ENCODE data around the gene TMEM132E.

The TMEM132E gene

GRCh38 chr17:34622862-34623623 is 43.7 kb downstream of the TMEM132E start:
- Histone ChIP-seq H3K4me3 (IDR thresholded peaks at IDR 0.05; ENCODE audit: insufficient read depth, low read depth, low read length) (no peak overlapping the region), H3K36me3 (ENCODE audit: insufficient read depth) (no peaks in the 10 kb centered on the region), H3K4me1 (ENCODE audit: low read depth, poor library complexity, severe bottlenecking) (no peaks in the 10 kb centered on the region), H3K27me3 (ENCODE audit: insufficient read depth, low read depth) (no peaks in the 10 kb centered on the region), H3K9ac (no peak overlapping the region), H3K4me2 (no peak overlapping the region), H4K20me1 (ENCODE audit: insufficient read depth) (no peaks in the 10 kb centered on the region), H3K27ac (no peak overlapping the region), H2AFZ (ENCODE audit: low read depth) (no peak overlapping the region), H3K79me2 (ENCODE audit: insufficient read depth, low read depth) (no peaks in the 10 kb centered on the region)
- no peak for TF ChIP-seq CTCF (conservative IDR thresholded peaks at IDR 0.05; ENCODE audit: low read depth, low read length)

GRCh38 chr17:34623856-34624766 is 44.7 kb downstream of the TMEM132E start:
- no peaks in the 10 kb centered on the region for H3K79me2 ChIP-seq (ENCODE audit: insufficient read depth, low read depth)
- H3K4me1 ChIP-seq (ENCODE audit: low read depth, poor library complexity, severe bottlenecking), result no peaks in the 10 kb centered on the region
- no peak overlapping the region for H3K4me2 ChIP-seq
- H3K27me3 ChIP-seq (ENCODE audit: insufficient read depth, low read depth), result peaks cover 3% of the 10 kb centered on the region; the same call in 1 of the 2 replicates
- no peak overlapping the region for H2AFZ ChIP-seq (ENCODE audit: low read depth)
- H4K20me1 ChIP-seq (ENCODE audit: insufficient read depth), result no peaks in the 10 kb centered on the region
- H3K36me3 ChIP-seq (ENCODE audit: insufficient read depth), result no peaks in the 10 kb centered on the region
- TF ChIP-seq CTCF (conservative IDR thresholded peaks at IDR 0.05; ENCODE audit: low read depth, low read length), result no peak
- H3K9ac ChIP-seq, result no peak overlapping the region
- no peak overlapping the region for H3K4me3 ChIP-seq (IDR thresholded peaks at IDR 0.05; ENCODE audit: insufficient read depth, low read depth, low read length)
- H3K27ac ChIP-seq, result no peak overlapping the region

GRCh38 chr17:34624767-34625383 is 45.5 kb downstream of the TMEM132E start:
- H3K9ac ChIP-seq, result no peak overlapping the region
- H4K20me1 ChIP-seq (ENCODE audit: insufficient read depth), result no peaks in the 10 kb centered on the region
- no peaks in the 10 kb centered on the region for H3K36me3 ChIP-seq (ENCODE audit: insufficient read depth)
- H3K4me3 ChIP-seq (IDR thresholded peaks at IDR 0.05; ENCODE audit: insufficient read depth, low read depth, low read length), result no peak overlapping the region
- peaks cover 7% of the 10 kb centered on the region; the same call in 1 of the 2 replicates for H3K27me3 ChIP-seq (ENCODE audit: insufficient read depth, low read depth)
- H3K4me1 ChIP-seq (ENCODE audit: low read depth, poor library complexity, severe bottlenecking), result no peaks in the 10 kb centered on the region
- TF ChIP-seq CTCF (conservative IDR thresholded peaks at IDR 0.05; ENCODE audit: low read depth, low read length), result no peak
- H2AFZ ChIP-seq (ENCODE audit: low read depth), result no peak overlapping the region
- H3K27ac ChIP-seq, result no peak overlapping the region
- no peak overlapping the region for H3K4me2 ChIP-seq
- H3K79me2 ChIP-seq (ENCODE audit: insufficient read depth, low read depth), result no peaks in the 10 kb centered on the region

- no peak overlapping the region for H3K4me2 ChIP-seq
- H3K79me2 ChIP-seq (ENCODE audit: insufficient read depth, low read depth), result no peaks in the 10 kb centered on the region
- H3K9ac ChIP-seq, result no peak overlapping the region
- H3K4me3 ChIP-seq (IDR thresholded peaks at IDR 0.05; ENCODE audit: insufficient read depth, low read depth, low read length), result no peak overlapping the region
- TF ChIP-seq CTCF (conservative IDR thresholded peaks at IDR 0.05; ENCODE audit: low read depth, low read length), result no peak
- no peaks in the 10 kb centered on the region for H3K36me3 ChIP-seq (ENCODE audit: insufficient read depth)
- H3K27me3 ChIP-seq (ENCODE audit: insufficient read depth, low read depth), result peaks cover 16% of the 10 kb centered on the region
- no peaks in the 10 kb centered on the region for H3K4me1 ChIP-seq (ENCODE audit: low read depth, poor library complexity, severe bottlenecking)
- H3K27ac ChIP-seq, result no peak overlapping the region
- H2AFZ ChIP-seq (ENCODE audit: low read depth), result no peak overlapping the region
- H4K20me1 ChIP-seq (ENCODE audit: insufficient read depth), result no peaks in the 10 kb centered on the region
These were observed 46.8 kb downstream of the TMEM132E start for GRCh38 chr17:34626121-34626681.
